Epidermal melanocyte (primary cell): ENCODE results near the gene ANTXRL.
"Not testable (repeated sequence)": the region's sequence is repeated elsewhere in the genome, so short reads cannot be mapped to it uniquely, and the experiment has no call there.

ENCODE experiments used
- DNase-seq: peaks from one replicate; pipeline ENCODE4 v3.0.0; 2011; ENCODE audit warnings: low spot score; ENCODE audit not compliant: insufficient read length

ANTXRL gene

DNA sequence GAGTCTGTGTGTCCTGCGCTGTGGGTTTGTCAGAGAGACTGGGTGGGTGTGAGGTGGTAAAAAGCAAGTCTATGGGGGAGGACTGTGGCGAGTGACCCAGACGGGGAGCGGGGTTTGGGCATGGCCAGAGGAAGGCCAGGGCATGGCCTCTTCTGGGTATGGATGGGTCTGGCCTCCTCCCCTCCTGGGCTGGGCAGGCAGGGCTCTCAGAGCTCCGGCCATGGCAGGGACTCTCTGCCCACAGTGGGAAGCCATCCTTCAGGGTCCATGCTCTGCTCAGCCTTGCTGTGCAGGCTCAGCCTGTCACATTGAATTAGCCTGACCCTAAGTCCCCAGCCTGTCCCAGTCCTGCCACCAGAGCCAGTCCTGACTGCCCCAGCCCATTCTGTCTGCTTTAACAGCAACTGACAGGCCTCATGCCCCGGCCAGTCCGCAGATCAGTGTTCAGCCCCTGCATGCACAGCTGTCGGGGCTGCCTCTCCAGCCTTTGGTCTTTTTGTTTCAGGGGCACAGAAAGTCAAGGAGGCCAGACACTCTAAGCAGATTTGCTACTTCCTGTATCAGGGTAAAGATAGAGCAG lies 7.9 kb downstream of the ANTXRL start:
- no peak for DNase-seq

DNA sequence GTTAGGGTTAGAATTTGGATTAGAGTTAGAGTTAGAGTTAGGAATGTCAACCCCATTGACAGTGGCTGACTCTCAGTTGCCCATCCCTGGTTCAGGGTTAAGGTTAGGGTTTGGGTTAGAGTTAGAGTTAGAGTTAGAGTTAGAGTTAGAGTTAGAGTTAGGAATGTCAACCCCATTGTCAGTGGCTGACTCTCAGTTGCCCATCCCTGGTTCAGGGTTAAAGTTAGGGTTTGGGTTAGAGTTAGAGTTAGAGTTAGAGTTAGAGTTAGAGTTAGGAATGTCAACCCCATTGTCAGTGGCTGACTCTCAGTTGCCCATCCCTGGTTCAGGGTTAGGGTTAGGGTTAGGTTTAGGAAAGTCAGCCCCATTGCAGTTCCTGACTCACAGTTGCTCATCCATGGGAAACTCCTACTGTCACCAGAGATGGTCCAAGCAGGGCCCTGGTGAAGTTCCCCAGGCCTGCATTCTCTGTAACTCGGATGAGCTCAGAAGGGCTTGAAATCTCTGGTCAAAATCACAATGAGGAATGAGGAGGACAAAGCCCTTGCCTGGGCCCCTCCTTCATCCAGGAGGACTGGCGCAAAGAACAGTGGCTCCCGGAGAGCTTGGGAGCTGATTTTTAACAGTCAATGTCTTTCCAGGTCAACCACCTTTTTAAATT lies 8.7 kb downstream of the ANTXRL start:
- DNase-seq, result not testable (repeated sequence)

DNA sequence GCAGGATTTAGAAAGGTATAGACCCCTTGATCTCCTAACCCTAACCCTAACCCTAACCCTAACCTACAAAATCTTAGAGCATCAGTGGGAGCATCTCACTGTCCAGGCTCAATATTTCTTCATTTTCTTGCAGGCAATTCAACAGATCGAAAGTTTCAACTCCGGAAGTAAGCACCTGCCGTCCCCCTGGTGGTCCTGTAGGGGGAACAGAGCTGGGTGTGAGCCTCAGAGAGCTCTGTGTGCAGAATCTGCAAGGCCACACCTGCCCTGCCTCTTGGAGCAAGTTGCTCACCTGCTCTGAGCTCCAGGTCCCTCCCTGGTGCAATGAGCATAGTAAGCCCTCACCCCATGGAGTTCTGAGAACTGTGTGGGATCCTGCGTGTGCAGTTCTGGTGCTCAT lies 9.3 kb downstream of the ANTXRL start:
- DNase-seq, result not testable (repeated sequence)

DNA sequence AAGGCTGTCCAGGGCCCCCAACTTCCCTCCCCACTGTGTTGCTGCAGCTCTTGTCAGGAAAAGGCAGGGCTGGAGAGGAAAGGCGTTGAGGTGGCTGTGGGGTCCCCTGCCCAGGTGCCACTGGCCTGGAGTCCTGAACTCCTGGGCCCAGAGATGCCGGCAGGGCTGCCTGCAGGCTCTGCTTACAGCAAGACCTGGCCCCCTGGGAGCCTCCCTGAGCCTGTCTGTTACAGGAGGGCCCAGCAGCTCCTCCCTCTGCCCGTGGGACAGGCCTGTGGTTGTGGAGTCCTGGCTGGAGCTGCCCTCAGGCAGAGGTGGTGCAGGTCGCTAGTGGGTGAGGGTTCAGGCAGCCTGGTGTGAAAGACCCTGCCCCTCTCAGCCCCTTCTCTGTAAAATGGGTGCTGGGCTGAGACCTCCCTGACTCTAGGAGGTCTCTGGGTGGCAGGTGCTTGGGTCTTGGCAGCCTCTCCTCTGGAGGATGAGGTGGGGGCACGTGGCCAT lies 9.9 kb downstream of the ANTXRL start:
- DNase-seq, result no peak

DNA sequence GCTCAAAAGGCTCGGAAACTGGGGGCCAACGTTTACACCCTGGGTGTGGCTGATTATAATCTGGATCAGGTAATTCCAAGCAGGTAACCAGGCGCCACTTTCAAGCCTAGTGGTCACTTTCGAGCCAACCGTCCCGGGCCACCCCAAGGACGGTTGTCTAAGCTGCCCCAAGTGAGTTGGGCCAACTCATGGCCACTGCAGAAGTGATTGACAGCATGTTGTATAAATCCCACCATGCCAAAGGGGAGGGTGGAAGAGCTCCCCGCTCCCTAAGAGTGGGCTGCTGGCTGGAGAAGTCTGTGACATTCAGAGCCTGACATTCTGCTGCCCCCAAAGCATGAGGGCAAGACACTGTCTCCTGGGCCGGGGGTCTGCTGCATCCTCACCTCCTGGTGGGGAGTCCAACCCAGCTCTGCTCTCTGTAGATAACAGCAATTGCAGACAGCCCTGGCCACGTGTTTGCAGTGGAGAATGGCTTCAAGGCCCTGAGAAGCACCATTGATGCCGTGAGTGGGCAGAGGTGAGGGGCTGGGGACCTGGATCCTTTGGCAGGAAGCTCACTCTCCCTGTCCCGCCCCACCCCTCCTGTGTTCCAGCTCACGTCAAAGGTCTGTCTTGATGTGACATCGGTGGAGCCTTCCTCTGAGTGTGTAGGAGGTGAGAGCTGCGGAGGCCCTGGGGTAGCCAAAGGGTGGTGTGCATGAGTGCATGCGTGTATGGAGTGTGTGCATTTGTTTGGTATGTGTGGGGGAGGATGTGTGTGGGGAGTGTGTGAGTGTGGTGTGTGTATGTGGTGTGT lies 10.8 kb downstream of the ANTXRL start:
- DNase-seq, result no peak

DNA sequence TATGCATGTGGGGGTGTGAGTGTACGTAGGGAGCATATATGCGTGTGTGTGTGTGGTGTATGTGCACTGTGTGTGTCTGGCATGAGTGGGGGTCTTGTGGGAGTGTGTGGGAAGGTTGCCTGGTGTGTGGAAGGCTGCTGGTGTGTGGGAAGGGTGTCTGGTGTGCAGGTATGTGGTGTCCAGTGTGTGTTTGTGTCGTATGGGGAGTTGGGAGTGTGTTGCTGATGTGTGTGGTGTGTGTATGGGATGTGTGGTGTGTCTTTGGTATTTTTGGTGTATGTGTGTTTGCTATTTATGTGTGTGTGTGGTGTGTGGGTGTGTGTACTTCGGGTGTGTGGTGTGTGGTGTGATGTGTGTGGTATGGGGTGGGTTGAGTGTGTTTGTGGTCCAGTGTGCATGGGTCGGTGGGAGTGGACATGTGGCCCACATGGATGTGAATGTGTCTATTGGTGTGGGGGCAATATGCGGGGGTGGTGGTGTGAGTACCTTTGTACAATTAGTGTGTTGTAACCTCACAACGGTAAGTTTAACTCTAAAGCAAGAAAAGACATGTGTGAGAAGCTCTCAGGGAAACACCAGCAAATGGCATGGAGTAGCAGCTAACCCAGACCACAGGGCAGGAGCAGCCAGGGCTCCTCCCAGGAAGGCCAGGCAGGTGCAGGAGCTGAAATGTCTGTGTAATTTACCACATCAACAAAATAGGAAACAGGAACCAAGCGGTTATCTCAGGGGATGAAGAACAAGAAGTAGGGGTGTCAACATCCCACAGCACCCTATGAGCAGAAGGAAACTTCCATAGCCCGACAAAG lies 11.9 kb downstream of the ANTXRL start:
- DNase-seq, result no peak

DNA sequence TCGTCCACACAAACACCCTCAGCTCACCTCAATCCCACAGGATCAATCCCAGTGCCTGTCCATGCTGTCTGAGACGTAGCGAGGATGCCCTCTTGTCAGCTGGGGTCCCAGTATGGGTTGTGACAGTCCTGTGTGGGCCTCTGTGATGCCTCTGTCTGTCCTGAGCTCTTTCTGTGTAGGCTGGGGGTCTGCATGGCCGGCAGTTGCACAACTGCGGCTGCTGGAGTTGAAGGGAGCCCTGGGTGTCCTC lies 12.4 kb downstream of the ANTXRL start:
- DNase-seq, result no peak

DNA sequence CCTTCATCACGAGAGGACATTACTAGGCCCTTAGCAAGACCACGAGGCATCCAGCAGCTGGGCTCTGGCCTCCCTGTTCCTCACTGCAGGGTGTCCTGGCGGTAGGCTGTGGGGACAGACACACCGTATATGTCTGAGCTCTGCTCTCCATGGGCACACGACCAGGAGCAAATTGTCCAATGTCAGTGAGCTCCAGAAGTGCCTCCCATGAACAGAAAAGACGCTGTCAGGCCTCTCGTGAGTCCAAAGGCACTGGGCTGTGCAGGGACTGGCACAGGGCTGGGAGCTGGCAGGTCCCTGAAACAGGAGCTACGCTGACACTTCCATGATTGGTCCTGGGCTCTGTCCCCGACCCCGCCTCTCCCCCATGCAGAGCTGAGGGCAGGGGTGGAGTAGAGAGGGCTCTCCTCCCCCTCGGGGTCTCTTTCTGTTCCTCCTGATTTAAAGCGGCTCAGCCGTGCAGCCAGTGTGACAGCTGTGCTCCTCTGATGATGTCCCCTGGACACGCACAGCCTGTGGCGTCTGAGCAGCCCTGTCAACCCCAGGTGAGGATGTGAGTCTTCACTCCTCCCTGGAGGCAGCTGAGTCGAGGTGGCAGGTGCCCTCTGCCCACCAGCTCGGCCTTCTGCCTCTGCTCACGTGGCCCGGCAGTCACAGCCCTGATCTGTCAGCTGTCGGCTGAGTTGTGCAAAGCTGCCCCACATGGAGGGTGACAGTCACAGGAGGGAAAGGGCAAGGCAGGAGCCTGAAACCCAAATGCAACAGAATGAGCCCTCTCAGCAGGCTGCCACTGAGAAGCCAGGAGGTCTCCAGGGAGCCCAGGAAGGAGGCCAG lies 13.0 kb downstream of the ANTXRL start:
- DNase-seq, result no peak

DNA sequence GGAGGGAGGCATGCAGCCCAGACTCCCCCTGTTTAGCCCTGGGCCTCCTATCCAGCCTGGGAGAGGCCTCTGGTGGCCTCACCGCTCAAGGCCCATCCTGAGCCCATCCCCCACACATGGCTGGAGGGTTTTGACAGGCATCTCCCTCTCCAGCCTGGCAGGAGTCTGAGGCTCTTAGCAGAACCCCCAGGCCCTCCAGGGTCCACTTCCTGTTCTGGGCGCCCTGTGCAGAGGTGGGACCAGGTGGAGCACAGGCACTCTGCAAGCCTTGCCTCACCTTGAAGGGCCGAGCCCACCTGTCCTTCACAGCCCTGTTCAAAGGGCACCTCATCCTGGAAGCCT lies 13.5 kb downstream of the ANTXRL start:
- not testable (repeated sequence) for DNase-seq

DNA sequence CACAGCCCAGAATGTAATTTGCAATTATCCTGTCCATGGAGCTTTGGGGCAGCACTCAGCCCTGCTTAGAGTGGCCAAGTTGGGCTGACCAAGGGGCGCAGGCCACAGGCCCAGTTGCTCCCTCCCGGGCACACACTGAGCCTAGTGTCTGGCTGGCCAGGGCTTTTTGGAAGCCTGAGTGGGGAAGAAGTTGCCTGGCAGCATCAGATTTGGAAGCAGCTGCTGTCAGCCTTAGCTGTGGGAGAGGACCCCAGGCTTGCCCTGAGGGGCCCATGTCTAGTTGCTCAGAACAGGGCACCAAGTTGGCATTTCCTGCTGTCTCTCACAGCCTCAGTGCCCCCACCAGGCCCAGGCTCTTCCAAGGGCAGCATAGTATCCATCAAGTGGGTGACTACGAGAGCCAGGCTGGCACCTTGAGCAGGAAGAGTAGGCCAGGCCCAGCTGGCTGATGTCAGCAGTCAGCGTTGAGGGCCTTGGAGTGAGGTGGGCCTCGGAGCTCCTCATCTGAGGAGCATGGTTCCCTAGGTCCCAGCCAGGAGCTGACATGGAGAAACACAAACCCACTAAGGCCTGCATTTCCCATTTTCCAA lies 14.4 kb downstream of the ANTXRL start:
- no peak for DNase-seq

DNA sequence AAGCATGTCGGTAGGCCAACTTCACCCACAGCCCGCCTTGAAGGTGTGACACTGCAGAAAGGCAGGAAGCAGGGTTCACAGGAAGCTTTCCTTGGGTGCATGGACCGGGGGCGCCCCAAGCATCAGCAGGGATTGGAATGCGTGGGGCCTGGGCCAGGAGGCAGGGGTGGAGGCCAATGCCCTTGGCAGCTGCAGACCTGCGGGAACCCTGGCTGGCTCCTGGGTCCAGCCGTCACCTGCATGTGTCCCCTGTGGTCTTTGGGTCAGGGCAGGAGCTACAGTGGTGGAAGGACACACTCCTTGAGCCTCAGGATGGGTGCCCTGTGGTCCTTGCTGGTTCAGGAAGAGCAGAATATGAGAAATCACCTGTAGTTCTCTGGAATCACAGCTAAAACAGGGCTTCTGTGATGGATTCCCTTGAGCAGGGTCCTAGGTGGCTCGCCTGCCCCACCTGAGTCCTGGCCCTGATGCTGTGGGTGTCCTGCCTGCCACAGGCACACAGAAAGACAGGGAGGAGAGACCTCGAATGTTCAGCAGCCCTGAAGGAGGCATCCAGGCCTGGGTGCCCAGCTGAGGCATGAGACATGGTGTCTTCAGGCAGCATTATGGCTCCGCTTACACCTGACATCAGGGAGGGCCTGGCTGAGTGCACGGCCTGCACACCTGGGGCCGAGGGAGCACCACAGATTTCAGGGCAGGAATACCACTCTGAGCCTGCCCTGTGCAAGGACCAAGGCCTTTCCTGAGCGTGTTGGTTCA lies 15.1 kb downstream of the ANTXRL start:
- DNase-seq, result no peak

DNA sequence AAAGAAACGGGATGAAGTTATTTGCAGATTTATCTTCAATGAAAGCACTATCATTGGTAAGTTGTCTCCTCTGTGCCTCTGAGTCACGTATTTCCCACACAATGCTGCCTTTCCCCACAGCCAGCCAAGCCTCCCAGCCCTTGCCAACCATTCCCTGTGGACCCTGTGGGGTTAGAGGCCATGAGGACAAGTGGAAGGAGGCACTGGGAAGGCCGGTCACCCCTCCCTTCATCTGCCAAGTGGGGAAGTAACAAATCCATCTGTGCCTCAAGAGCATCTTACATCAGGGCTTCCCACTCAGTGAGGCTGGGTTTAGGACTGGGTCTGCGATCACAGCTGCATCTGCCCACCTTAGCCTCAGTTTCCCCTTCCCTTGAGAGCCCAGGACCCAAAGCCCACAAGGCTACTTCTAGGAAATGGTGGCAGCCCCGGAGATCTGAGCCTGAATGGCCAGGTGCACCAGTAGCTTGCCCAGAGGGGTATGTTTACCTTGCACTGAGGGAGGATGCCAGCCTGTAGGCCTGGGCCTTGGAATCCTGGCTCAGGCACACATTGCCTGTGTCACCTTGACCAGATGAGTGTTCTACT lies 16.1 kb downstream of the ANTXRL start:
- DNase-seq, result not testable (repeated sequence)

DNA sequence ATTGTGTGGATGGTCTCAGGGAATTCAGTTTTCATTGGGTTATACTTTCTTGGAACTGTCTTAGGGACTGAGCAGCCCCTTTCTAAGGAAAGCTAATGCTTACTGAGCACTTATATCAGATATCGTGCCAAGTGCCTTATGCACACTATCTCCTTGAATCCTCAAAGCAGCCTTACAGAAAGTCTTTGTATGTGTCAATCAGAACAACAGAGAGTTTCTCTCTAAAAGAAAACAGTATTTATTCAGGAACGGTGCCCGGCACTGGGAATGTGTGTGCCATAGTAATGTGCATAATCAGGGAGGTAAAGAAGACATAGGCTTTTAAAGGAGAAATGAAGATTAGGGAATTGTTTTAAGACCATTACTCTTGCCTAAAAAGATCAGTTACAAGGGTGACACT lies 17.3 kb downstream of the ANTXRL start:
- no peak for DNase-seq

DNA sequence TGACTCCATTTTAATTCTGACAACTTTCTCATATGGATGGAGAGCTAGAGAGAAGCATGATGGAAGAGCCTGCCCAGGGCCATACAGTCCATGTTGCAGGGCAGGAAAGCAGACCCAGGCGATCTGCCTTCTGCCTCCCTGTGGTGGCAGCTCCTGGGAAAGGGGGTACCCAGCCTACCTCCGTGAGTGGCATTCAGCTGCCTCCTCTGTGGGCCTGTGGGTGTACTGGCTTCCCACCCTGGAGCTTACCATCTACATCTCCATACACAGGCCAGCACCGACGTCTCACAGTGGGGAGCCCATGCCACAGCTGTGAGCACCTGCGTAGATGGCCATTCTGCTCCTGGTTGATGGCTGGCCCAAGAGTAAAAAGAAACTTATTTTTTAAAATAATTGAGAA lies 17.9 kb downstream of the ANTXRL start:
- not testable (repeated sequence) for DNase-seq

DNA sequence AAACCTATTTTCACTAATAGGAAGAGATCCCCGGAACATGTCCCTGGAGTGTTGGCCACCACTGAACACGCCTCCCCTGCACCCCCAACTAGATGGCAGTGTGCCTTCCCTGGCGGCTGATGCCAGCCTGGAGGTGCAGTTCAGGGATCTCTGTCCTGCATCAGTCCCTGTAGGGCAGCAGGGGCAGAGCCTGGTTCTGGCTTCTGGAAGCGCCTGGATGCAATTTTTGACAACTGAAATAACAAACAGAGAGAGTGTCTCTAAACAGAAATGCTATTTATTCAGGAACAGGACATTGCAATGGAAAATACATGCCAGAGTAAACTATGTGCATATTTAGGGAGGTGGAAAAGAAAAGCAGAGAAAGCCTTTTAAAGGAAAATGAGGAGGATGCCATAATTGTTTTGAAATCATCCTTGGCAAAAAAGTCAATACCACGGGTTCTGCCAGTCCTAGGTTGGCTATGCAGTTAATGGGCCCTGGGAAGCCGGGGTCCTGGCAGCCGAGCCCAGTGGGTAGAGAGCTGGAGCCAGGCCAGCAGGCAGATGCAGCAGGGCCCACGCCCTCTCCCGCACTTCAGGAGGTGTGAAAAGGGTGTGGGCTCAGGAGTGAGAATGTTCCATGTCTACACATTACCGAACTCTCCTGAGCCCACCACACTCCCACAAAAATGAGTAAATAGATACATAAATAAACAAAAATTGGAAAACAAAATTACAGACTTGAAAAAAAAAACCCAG lies 18.5 kb downstream of the ANTXRL start:
- no peak for DNase-seq

DNA sequence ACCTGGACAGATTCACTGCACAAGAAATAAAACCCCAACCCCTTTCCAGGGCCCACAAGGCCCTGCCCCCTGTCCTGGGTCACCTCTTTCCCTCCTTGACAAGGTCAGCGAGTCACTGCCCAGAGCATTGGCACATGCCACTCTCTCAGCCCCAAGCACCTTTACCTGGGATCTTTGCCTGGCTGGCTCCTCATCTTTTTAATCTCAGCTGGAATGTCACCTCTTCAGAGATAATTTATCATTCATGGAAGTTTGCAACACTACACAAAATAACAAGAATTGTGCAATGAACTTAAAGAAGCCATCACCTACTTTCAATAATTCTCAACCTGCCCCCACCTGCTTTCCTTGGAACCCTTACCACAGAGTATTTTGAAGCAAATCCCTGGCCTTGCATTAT lies 19.2 kb downstream of the ANTXRL start:
- DNase-seq, result no peak

DNA sequence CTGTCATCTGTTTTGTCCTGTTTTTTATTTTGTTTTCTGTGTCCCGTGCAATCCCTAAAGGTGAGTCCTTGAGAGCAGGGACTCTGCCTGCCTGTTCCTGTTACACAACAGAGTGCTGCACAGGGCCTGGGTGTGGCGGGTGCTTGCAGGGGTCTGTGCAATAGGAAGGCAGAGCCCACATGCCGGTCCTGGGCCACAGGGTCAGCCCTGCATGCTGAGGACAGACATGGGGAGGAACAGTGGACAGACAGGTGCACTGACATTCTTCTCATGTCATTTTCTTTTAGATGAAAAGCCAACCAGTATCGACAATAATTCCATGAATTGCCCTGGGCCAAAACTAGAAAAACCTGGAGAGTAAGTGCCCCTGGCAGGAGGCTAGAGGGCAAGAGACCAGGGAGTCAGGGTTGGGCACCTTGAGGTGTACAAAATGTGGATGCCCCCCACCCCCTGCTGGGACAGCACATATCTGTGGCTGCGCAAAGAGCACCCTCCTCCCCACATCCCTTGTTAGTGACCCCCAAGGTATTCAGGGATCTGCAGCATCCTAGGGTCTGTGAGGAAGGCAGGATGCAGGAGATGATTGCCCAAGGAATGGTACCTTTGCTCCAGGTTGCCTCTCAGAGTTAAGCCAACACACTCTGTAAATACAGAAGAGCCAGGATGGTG lies 19.9 kb downstream of the ANTXRL start:
- no peak for DNase-seq
